ENCODE results near the gene ACTR10. TPM values are rescaled to one million over a fixed set of nuclear protein-coding genes. Genes with fewer than 3 reads are reported as not detected.

The ACTR10 gene
- total RNA-seq, 4 donors from 2014 or later: 45.1 to 149 (median 87.9) TPM

- Histone ChIP-seq H3K4me3 (no peak overlapping the region), H3K4me1 (no peaks in the 10 kb centered on the region), H3K27ac (no peak overlapping the region), H3K36me3 (no peaks in the 10 kb centered on the region), H3K9me3 (no peaks in the 10 kb centered on the region), H3K27me3 (no peaks in the 10 kb centered on the region)
- 71 to 79% methylated on average over 5 of the region's 5 CpGs for WGBS, 2 donors (ENCODE audit: low coverage in 1 of 2)
- no peak for ATAC-seq
- TF ChIP-seq EP300 (IDR thresholded peaks at IDR 0.05) (no peak), POLR2AphosphoS5 (IDR thresholded peaks at IDR 0.05) (no peak), CTCF (IDR thresholded peaks at IDR 0.05) (no peak), POLR2A (IDR thresholded peaks at IDR 0.05) (no peak)
These were observed 22.8 kb upstream of the ACTR10 start for GRCh38 chr14:58177125-58177524.

GRCh38 chr14:58189176-58189575 is 10.8 kb upstream of the ACTR10 start:
- no peaks in the 10 kb centered on the region for H3K36me3 ChIP-seq
- no peak for ATAC-seq
- H3K27me3 ChIP-seq: peaks cover 2% of the 10 kb centered on the region
- WGBS, 2 donors (ENCODE audit: low coverage in 1 of 2): 61 to 63% methylated on average over 2 of the region's 2 CpGs
- no peaks in the 10 kb centered on the region for H3K4me1 ChIP-seq
- TF ChIP-seq POLR2A (IDR thresholded peaks at IDR 0.05) (no peak), CTCF (IDR thresholded peaks at IDR 0.05) (no peak), POLR2AphosphoS5 (IDR thresholded peaks at IDR 0.05) (no peak), EP300 (IDR thresholded peaks at IDR 0.05) (no peak)
- no peak overlapping the region for H3K27ac ChIP-seq
- H3K4me3 ChIP-seq: no peak overlapping the region
- H3K9me3 ChIP-seq: no peaks in the 10 kb centered on the region

GRCh38 chr14:58191763-58192601 is 8.0 kb upstream of the ACTR10 start:
- no peak for ATAC-seq

GRCh38 chr14:58193542-58193941 is 6.4 kb upstream of the ACTR10 start:
- H3K4me1 ChIP-seq: peaks cover 0 to 2% (median 0%) of the 10 kb centered on the region in 3 donors
- H3K9me3 ChIP-seq: no peaks in the 10 kb centered on the region
- TF ChIP-seq EP300 (IDR thresholded peaks at IDR 0.05) (no peak), CTCF (IDR thresholded peaks at IDR 0.05) (no peak), POLR2AphosphoS5 (IDR thresholded peaks at IDR 0.05) (no peak), POLR2A (IDR thresholded peaks at IDR 0.05) (no peak)
- H3K27me3 ChIP-seq: no peaks in the 10 kb centered on the region
- ATAC-seq: no peak
- no peaks in the 10 kb centered on the region for H3K36me3 ChIP-seq
- no peak overlapping the region for H3K27ac ChIP-seq
- no peak overlapping the region for H3K4me3 ChIP-seq
- WGBS, 2 donors (ENCODE audit: low coverage in 1 of 2): 58 to 65% methylated on average over 2 of the region's 2 CpGs

More at GRCh38 chr14:58191763-58192601, 8.0 kb upstream of the ACTR10 start:
- WGBS, 2 donors (ENCODE audit: low coverage in 1 of 2): 68 to 69% methylated on average over 1 to 3 of the region's 3 CpGs
- no peaks in the 10 kb centered on the region for H3K36me3 ChIP-seq
- H3K9me3 ChIP-seq: no peaks in the 10 kb centered on the region
- no peaks in the 10 kb centered on the region for H3K4me1 ChIP-seq
- TF ChIP-seq CTCF (IDR thresholded peaks at IDR 0.05) (no peak), POLR2AphosphoS5 (IDR thresholded peaks at IDR 0.05) (no peak), POLR2A (IDR thresholded peaks at IDR 0.05) (no peak), EP300 (IDR thresholded peaks at IDR 0.05) (no peak)
- H3K27ac ChIP-seq: no peak overlapping the region
- H3K27me3 ChIP-seq: no peaks in the 10 kb centered on the region
- no peak overlapping the region for H3K4me3 ChIP-seq

- H3K27ac ChIP-seq: no peak overlapping the region
- peaks cover 0 to 15% (median 1%) of the 10 kb centered on the region in 3 donors for H3K4me1 ChIP-seq
- ATAC-seq: no peak
- TF ChIP-seq CTCF (IDR thresholded peaks at IDR 0.05) (no peak), POLR2A (IDR thresholded peaks at IDR 0.05) (no peak), EP300 (IDR thresholded peaks at IDR 0.05) (no peak), POLR2AphosphoS5 (IDR thresholded peaks at IDR 0.05) (no peak)
- no peaks in the 10 kb centered on the region for H3K27me3 ChIP-seq
- no peak overlapping the region for H3K4me3 ChIP-seq
- no peaks in the 10 kb centered on the region for H3K9me3 ChIP-seq
- 78 to 94% methylated on average over 1 of the region's 1 CpG for WGBS, 2 donors (ENCODE audit: low coverage in 1 of 2)
- H3K36me3 ChIP-seq: no peaks in the 10 kb centered on the region
These were observed 3.8 kb upstream of the ACTR10 start for GRCh38 chr14:58196198-58196597.

All from gastroesophageal sphincter (tissue), 4 donors.